HuH-7 (cell line): ENCODE results near the gene RAB19.
"Not testable (repeated sequence)": the region's sequence is repeated elsewhere in the genome, so short reads cannot be mapped to it uniquely, and the experiment has no call there.

Experiments used
- DNase-seq: peaks from one replicate; pipeline ENCODE4 v3.0.0; 2011; ENCODE audit warnings: low spot score

The RAB19 gene

GRCh38 chr7:140453785-140454656 lies 50.2 kb downstream of the RAB19 start:
- not testable (repeated sequence) for DNase-seq

DNA sequence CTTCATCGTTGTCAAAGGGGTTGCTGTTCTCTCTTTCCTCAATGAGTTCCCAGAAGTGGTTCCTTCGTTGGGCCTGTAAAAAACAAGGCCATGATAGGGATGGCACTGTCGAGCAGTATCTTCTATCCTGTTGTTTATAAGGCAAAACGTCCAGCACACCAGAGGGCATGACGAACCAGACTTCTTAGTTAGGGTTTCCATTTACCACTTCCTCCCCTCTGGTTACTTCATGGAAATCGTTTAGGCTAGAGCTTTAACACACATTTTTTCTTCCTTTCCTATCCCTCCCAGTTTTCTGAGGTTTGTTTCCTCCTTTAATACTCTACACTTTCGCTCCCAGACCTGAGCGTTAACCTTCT lies 50.8 kb downstream of the RAB19 start:
- DNase-seq, result no peak

DNA sequence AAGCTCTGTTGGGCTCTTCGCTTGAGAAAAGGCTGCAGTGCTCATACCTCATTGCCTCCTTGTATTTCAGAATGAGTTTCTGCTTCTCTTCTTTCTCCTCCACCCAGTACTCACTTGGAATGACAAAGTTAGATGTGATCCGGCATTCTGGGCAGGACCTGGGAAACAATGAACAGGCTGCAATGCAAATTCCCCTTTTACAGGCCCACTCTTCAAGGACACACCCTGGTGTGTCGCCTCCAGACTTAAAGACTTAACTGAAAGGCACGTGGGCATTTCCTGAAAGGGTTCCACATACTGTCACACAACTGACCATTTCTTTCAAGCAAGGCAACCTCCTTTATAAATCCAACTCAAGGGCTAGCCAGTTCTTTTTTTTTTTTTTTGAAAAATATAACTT lies 51.9 kb downstream of the RAB19 start:
- DNase-seq, result no peak

GRCh38 chr7:140456551-140457051 lies 52.7 kb downstream of the RAB19 start:
- DNase-seq, result no peak

GRCh38 chr7:140458201-140458600 lies 54.3 kb downstream of the RAB19 start:
- no peak for DNase-seq

DNA sequence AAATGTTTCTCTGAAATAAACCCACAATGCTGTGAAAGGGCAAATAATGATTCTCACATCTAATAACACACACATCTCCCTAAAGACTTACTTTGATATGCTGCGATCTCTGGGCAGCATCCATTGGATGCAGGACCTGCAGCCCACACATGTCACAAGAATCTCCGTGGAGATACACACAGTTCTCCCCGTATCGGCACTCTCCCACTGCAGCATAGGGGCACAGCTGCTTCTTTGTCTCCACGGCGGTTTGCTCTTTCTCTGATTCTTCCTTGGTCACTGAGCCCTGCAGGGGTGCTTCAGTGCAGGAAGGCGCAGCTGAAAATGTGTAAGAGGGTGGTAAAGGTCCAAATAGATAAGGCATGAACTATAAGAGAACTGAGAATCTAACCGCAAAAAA lies 55.1 kb downstream of the RAB19 start:
- no peak for DNase-seq

DNA sequence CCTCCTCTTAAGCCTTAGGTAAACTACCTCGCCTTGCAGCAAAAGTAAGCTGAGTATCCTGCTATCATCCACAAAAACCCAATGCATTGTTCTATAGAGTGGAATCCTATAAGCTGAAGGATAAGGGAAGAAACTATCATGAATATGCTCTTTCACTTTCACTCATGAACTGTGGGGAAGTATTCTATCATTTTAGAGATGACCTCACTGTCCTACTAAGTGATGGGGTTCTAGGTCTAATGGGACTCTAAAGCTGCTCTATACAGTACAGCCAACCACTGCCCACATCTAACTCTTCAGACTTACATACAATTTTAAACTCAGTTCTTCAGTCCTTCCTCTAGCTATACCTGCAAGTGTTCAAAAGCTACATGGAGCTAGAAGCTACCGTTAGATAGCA lies 59.3 kb downstream of the RAB19 start:
- DNase-seq, result no peak

DNA sequence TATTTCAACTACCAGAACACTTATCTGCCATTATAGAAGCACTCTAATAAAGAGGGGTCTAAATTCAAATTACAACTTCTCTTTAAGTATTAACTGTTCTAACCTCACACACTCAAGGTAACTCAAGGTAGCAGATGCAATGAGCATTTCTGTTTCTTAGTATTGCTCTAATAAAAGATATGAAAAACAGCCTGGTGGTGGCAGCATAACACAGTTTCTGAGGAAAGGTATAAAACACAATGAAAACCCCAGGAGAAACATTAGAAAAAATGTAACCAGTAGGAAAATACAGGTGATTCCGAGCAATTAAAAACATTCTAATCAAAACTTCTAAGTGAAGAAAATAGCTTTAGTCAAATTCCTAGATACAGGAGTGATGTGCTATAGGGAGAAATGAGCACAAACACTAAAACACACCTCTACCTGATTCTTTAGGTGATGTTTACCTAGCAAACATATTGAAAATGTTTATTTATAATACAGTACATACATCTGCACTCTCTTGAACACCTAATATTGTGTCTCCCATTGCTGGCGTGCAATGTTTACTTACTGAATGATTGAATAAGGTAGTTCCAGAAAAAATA lies 72.0 kb downstream of the RAB19 start:
- DNase-seq, result peak; percentile 64

DNA sequence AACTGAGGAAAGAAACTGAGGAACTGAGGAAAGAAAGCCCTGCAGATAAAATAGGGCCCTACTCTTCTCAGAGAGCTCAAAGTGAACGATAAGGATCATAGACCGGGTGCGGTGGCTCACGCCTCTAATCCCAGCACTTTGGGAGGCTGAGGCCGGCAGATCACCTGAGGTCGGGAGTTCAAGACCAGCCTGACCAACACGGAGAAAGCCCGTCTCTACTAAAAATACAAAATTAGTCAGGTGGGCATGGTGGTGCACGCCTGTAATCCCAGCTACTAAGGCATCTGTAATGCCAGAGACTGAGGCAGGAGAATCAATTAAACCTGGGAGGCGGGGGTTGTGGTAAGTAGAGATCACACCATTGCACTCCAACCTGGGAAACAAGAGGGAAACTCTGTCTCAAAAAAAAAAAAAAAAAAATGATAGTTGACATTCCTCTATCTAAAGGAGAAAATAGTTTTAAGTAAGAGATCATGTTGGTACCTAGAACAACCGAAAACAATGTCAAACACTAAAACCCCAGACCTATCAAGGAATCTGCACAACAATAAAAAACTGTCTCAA lies 72.9 kb downstream of the RAB19 start:
- DNase-seq, result no peak
